ENCODE measurements around the gene TLE1.

The TLE1 gene

GRCh38 chr9:81563739-81564138, 125.6 kb downstream of the TLE1 start:
- no peak for DNase-seq (ENCODE audit: low spot score)
- Histone ChIP-seq H3K27ac (no peak overlapping the region), H3K4me3 (no peak overlapping the region)
- TF ChIP-seq, protein P1, sequence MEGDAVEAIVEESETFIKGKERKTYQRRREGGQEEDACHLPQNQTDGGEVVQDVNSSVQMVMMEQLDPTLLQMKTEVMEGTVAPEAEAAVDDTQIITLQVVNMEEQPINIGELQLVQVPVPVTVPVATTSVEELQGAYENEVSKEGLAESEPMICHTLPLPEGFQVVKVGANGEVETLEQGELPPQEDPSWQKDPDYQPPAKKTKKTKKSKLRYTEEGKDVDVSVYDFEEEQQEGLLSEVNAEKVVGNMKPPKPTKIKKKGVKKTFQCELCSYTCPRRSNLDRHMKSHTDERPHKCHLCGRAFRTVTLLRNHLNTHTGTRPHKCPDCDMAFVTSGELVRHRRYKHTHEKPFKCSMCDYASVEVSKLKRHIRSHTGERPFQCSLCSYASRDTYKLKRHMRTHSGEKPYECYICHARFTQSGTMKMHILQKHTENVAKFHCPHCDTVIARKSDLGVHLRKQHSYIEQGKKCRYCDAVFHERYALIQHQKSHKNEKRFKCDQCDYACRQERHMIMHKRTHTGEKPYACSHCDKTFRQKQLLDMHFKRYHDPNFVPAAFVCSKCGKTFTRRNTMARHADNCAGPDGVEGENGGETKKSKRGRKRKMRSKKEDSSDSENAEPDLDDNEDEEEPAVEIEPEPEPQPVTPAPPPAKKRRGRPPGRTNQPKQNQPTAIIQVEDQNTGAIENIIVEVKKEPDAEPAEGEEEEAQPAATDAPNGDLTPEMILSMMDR (IDR thresholded peaks at IDR 0.05), result no peak

GRCh38 chr9:81563020-81563407, 126.3 kb downstream of the TLE1 start:
- DNase-seq (ENCODE audit: low spot score), result no peak
- TF ChIP-seq, protein P1 (IDR thresholded peaks at IDR 0.05), result no peak
- Histone ChIP-seq H3K4me3 (no peak overlapping the region), H3K27ac (no peak overlapping the region)

- Histone ChIP-seq H3K27ac (peak overlapping the region in 1 of 2 donors; percentile 35), H3K4me3 (no peak overlapping the region)
- no peak for DNase-seq (ENCODE audit: low spot score)
- TF ChIP-seq, protein P1 (IDR thresholded peaks at IDR 0.05), result no peak
Measured at GRCh38 chr9:81562231-81563019, 126.9 kb downstream of the TLE1 start.

GRCh38 chr9:81560851-81561732, 128.3 kb downstream of the TLE1 start:
- no peak for DNase-seq (ENCODE audit: low spot score)

GRCh38 chr9:81559709-81560108, 129.6 kb downstream of the TLE1 start:
- Histone ChIP-seq H3K4me3 (peak overlapping the region; percentile 1), H3K27ac (peak overlapping the region in 1 of 2 donors; percentile 84)
- TF ChIP-seq, protein P1 (IDR thresholded peaks at IDR 0.05), result no peak
- no peak for DNase-seq (ENCODE audit: low spot score)

More at GRCh38 chr9:81560851-81561732, 128.3 kb downstream of the TLE1 start:
- Histone ChIP-seq H3K4me3 (no peak overlapping the region), H3K27ac (no peak overlapping the region)
- TF ChIP-seq, protein P1 (IDR thresholded peaks at IDR 0.05), result no peak

DNA sequence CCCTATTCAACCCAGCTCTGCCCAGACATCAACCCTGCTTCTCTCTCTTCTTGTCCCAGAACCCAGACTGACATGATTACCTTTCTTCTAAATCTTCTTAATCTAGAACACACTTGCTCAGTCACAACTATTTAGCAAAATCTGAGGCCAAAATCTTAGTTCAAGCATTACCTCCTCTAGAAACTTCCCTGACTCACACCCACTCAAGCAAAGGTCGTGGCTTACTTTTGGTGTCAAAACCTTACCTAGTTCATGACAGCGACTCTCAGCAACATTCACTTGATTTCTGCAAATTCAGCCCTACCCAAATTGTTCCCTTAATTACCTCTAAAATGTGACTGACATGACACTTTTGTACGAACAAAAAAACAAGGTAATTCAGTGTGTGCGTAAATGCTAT, 130.2 kb downstream of the TLE1 start:
- H3K27ac ChIP-seq, result peak overlapping the region in 1 of 2 donors; percentile 84
- peak overlapping the region; percentile 1 for H3K4me3 ChIP-seq
- TF ChIP-seq, protein P1 (IDR thresholded peaks at IDR 0.05), result no peak
- no peak for DNase-seq (ENCODE audit: low spot score)

Measured in coronary artery (tissue), 2 donors.